PC-9 (cell line): Measurements from ENCODE around the gene COQ4. TPM values are rescaled to one million over a fixed set of nuclear protein-coding genes. Genes with fewer than 3 reads are reported as not detected.

Source experiments
- BruUV-seq: library from RNA; stranded (reverse); fragments of 400-500 nt; replicated peaks from 2 replicates; lab custom pipeline; 2021; lab: Mats Ljungman, UMichigan
- CTCF ChIA-PET: fragments of 300-600 bp; sonication (Branson Sonifier 250); formaldehyde crosslinking; loops from one replicate; lab custom pipeline; 2022; ENCODE audit warnings: antibody characterized with exemption; lab: Charles Lee
- POLR2A ChIA-PET: fragments of 300-600 bp; sonication (Branson Sonifier 250); formaldehyde crosslinking; loops from one replicate; lab custom pipeline; 2022; ENCODE audit warnings: antibody characterized with exemption; ENCODE audit not compliant: unreplicated experiment; lab: Charles Lee
- DNase-seq, 2 experiments: peaks; one replicate each; pipeline versions ENCODE4 v3.0.0 to v3.0.0-alpha.2; 2015 to 2022; ENCODE audit warnings: mixed read lengths in 1 of 2
- H2AFZ ChIP-seq: fragments of 200-600 bp; sonication (generic); 2 replicates; pipeline ENCODE4 v1.8.1; 2017; ENCODE audit warnings: antibody characterized with exemption
- H3F3A ChIP-seq: fragments of 200-600 bp; sonication (generic); 2 replicates; pipeline ENCODE4 v1.8.1; 2017; ENCODE audit warnings: antibody characterized with exemption, mild to moderate bottlenecking, low read depth; ENCODE audit not compliant: insufficient read depth
- H3K27ac ChIP-seq: fragments of 200-600 bp; sonication (generic); 2 replicates; pipeline ENCODE4 v1.6.1; 2016; ENCODE audit warnings: mixed run types
- H3K27me3 ChIP-seq: fragments of 200-600 bp; sonication (generic); 2 replicates; pipeline ENCODE4 v1.6.1; 2016; ENCODE audit warnings: low read depth, mixed run types; ENCODE audit not compliant: insufficient read depth
- H3K36me3 ChIP-seq: fragments of 200-600 bp; sonication (generic); 2 replicates; pipeline ENCODE4 v1.6.1; 2016; ENCODE audit warnings: low read depth, mixed run types
- H3K4me1 ChIP-seq: fragments of 200-600 bp; sonication (generic); replicated peaks from 2 replicates; pipeline ENCODE4 v1.6.1; 2016; ENCODE audit warnings: mixed run types; ENCODE audit not compliant: insufficient read depth
- H3K4me2 ChIP-seq: fragments of 200-600 bp; sonication (generic); 2 replicates; pipeline ENCODE4 v1.6.1; 2017; ENCODE audit warnings: mixed run types
- H3K4me3 ChIP-seq: fragments of 200-600 bp; sonication (generic); 2 replicates; pipeline ENCODE4 v1.6.1; 2016; ENCODE audit warnings: mixed run types
- H3K79me2 ChIP-seq: fragments of 200-600 bp; sonication (generic); 2 replicates; pipeline ENCODE4 v1.6.1; 2017; ENCODE audit warnings: low read depth, mixed run types
- H3K9me2 ChIP-seq: fragments of 200-600 bp; sonication (generic); 2 replicates; pipeline ENCODE4 v1.8.1; 2017; ENCODE audit warnings: mild to moderate bottlenecking; ENCODE audit not compliant: insufficient read depth
- H3K9me3 ChIP-seq: fragments of 200-600 bp; sonication (generic); 2 replicates; pipeline ENCODE4 v1.8.1; 2016; ENCODE audit warnings: low read depth; ENCODE audit not compliant: insufficient read depth
- H4K20me1 ChIP-seq: fragments of 200-600 bp; sonication (generic); 2 replicates; pipeline ENCODE4 v1.8.1; 2017; ENCODE audit not compliant: insufficient read depth
- EZH2 ChIP-seq: fragments of 200-600 bp; sonication (generic); IDR thresholded peaks from 2 replicates; pipeline ENCODE4 v1.8.0; 2017; ENCODE audit warnings: antibody characterized with exemption, low read depth
- intact Hi-C: fragments of 100-400 bp; cut with micrococcal nuclease; formaldehyde crosslinking; loops from one replicate; pipeline ENCODE4 v1.10.0; 2022; ENCODE audit not compliant: unreplicated experiment
- total RNA-seq: library from RNA; stranded (reverse); gene quantifications from 2 replicates; pipeline ENCODE4 v1.2.3, GENCODE V29; 2021
- TF ChIP-seq, protein P1 (sequence below): fragments of 200-600 bp; sonication (generic); conservative IDR thresholded peaks from 2 replicates; pipeline ENCODE4 v1.6.1; 2017; ENCODE audit warnings: mixed run types, antibody characterized with exemption, mild to moderate bottlenecking, moderate library complexity

Gene COQ4
- total RNA-seq, 1 experiment from 2014 or later = 81.8 TPM

DNA sequence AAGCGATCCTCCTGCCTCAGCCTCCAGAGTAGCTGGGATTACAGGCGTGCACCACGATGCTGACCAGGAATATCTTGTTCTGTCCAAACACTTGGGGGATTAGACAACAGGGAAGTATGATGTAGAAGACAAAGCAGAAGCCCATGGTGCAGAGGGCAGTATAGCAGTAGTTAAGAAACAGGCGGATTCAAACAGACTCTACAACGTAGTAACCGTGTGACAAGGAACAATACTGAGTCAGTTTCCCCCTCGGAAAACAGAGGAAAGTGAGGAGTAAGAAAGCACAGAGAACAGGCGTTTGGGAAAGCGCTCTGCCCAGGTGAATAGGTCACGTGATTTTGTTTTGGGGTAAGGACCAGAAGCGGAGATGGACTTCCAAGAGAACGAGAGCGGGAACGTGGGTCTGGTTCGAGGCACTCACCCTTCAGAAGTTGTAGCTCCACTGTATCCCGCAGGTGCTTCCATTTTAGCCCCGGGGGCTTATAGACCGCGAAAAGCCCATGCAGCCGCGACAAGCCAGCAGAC lies 698 bp upstream of the COQ4 start:
- H3K4me3 ChIP-seq = peak overlapping the region; percentile 100
- peak overlapping the region; percentile 94 for H3K4me2 ChIP-seq
- peaks cover 21% of the 10 kb centered on the region for H3K4me1 ChIP-seq
- H3K36me3 ChIP-seq = peaks cover 15% of the 10 kb centered on the region
- H2AFZ ChIP-seq = peak overlapping the region; percentile 91
- no peaks in the 10 kb centered on the region; the same call in 1 of the 2 replicates for H4K20me1 ChIP-seq
- H3K9me3 ChIP-seq = no peaks in the 10 kb centered on the region
- ChIA-PET POLR2A (no interaction called here), CTCF (no interaction called here)
- H3K27ac ChIP-seq = peak overlapping the region; percentile 74; the same call in 1 of the 2 replicates
- peaks cover 52% of the 10 kb centered on the region for H3K79me2 ChIP-seq
- TSS peak; percentile 63 for BruUV-seq
- TF ChIP-seq, protein P1, sequence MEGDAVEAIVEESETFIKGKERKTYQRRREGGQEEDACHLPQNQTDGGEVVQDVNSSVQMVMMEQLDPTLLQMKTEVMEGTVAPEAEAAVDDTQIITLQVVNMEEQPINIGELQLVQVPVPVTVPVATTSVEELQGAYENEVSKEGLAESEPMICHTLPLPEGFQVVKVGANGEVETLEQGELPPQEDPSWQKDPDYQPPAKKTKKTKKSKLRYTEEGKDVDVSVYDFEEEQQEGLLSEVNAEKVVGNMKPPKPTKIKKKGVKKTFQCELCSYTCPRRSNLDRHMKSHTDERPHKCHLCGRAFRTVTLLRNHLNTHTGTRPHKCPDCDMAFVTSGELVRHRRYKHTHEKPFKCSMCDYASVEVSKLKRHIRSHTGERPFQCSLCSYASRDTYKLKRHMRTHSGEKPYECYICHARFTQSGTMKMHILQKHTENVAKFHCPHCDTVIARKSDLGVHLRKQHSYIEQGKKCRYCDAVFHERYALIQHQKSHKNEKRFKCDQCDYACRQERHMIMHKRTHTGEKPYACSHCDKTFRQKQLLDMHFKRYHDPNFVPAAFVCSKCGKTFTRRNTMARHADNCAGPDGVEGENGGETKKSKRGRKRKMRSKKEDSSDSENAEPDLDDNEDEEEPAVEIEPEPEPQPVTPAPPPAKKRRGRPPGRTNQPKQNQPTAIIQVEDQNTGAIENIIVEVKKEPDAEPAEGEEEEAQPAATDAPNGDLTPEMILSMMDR = no peak
- no peak for TF ChIP-seq EZH2
- intact Hi-C loops = loop anchor here (1.0 to 2.0 kb wide), 4 partner anchors 19 to 45 kb away; partner anchors contain the start of genes GOLGA2, SLC27A4 and SWI5
- H3K9me2 ChIP-seq = no peaks in the 10 kb centered on the region
- peak in 1 of 2 experiments; percentile 50 for DNase-seq
- peaks cover 4% of the 10 kb centered on the region; the same call in 1 of the 2 replicates for H3F3A ChIP-seq
- H3K27me3 ChIP-seq = no peaks in the 10 kb centered on the region

GRCh38 chr9:128323212-128323730 lies 632 bp downstream of the COQ4 start:
- intact Hi-C loops = loop anchor here (2.0 kb wide), 2 partner anchors 18 to 46 kb away; partner anchors contain the start of genes GOLGA2, SLC27A4 and SWI5

GRCh38 chr9:128323791-128324190 lies 1.2 kb downstream of the COQ4 start:
- Histone ChIP-seq H3F3A (peaks cover 17% of the 10 kb centered on the region; the same call in 1 of the 2 replicates), H3K4me3 (peak overlapping the region; percentile 100), H2AFZ (no peak overlapping the region), H3K79me2 (peaks cover 52% of the 10 kb centered on the region), H3K27me3 (no peaks in the 10 kb centered on the region), H3K36me3 (peaks cover 8% of the 10 kb centered on the region; the same call in 1 of the 2 replicates), H3K4me1 (peaks cover 31% of the 10 kb centered on the region), H3K27ac (peak overlapping the region; percentile 11), H3K9me3 (no peaks in the 10 kb centered on the region), H3K4me2 (peak overlapping the region; percentile 94), H4K20me1 (no peaks in the 10 kb centered on the region; the same call in 1 of the 2 replicates), H3K9me2 (no peaks in the 10 kb centered on the region)
- CTCF ChIA-PET = interaction anchor here (0.7 kb wide), 1 partner anchor 38 kb away, joined by 8 read pairs; no protein-coding TSS in a partner anchor
- POLR2A ChIA-PET = no interaction called here
- no peak for DNase-seq
- TF ChIP-seq, protein P1 = no peak
- TF ChIP-seq EZH2 = no peak
- intact Hi-C loops = loop anchor here (2.0 kb wide), 2 partner anchors 17 to 47 kb away; partner anchors contain the start of genes GOLGA2, SLC27A4 and SWI5
- BruUV-seq = no TSS peak

More at GRCh38 chr9:128323212-128323730, 632 bp downstream of the COQ4 start:
- H3F3A ChIP-seq = peaks cover 13% of the 10 kb centered on the region; the same call in 1 of the 2 replicates
- TF ChIP-seq, protein P1 = no peak
- TF ChIP-seq EZH2 = no peak
- peak overlapping the region; percentile 11 for H3K27ac ChIP-seq
- peak overlapping the region; percentile 91 for H2AFZ ChIP-seq
- no TSS peak for BruUV-seq
- POLR2A ChIA-PET = no interaction called here
- CTCF ChIA-PET = no interaction called here
- no peaks in the 10 kb centered on the region for H3K27me3 ChIP-seq
- peaks cover 52% of the 10 kb centered on the region for H3K79me2 ChIP-seq
- peaks cover 26% of the 10 kb centered on the region for H3K4me1 ChIP-seq
- DNase-seq = no peak
- no peaks in the 10 kb centered on the region; the same call in 1 of the 2 replicates for H4K20me1 ChIP-seq
- H3K4me3 ChIP-seq = peak overlapping the region; percentile 100
- H3K36me3 ChIP-seq = peaks cover 13% of the 10 kb centered on the region
- peak overlapping the region; percentile 94 for H3K4me2 ChIP-seq
- H3K9me2 ChIP-seq = no peaks in the 10 kb centered on the region
- no peaks in the 10 kb centered on the region for H3K9me3 ChIP-seq
